HG03060 (cell line): Measurements from ENCODE around the gene ATP8B1.
"Not testable (repeated sequence)": the region's sequence is repeated elsewhere in the genome, so short reads cannot be mapped to it uniquely, and the experiment has no call there.

Source experiments
- ATAC-seq: cut with Tn5 transposase; IDR thresholded peaks from one replicate; pipeline ENCODE4 v1.9.1; 2021; ENCODE audit warnings: low read depth, moderate number of reproducible peaks; ENCODE audit not compliant: unreplicated experiment

ATP8B1 gene

GRCh38 chr18:57803103-57803969, at the start of gene ATP8B1:
ATP8B1 (minus strand) TSS chr18:57803315; CDS start chr18:57731807, 71,508 bp downstream.
- no peak for ATAC-seq

GRCh38 chr18:57850063-57850462, 46.9 kb upstream of the ATP8B1 start:
- no peak for ATAC-seq

GRCh38 chr18:57848374-57848773, 45.3 kb upstream of the ATP8B1 start:
- ATAC-seq = not testable (repeated sequence)

GRCh38 chr18:57847431-57847830, 44.3 kb upstream of the ATP8B1 start:
- ATAC-seq = not testable (repeated sequence)

GRCh38 chr18:57846258-57846657, 43.1 kb upstream of the ATP8B1 start:
- no peak for ATAC-seq

- ATAC-seq = no peak
These were observed 42.5 kb upstream of the ATP8B1 start for GRCh38 chr18:57845605-57846074.

- no peak for ATAC-seq
These were observed 41.2 kb upstream of the ATP8B1 start for GRCh38 chr18:57844319-57844718.

- ATAC-seq = no peak
These were observed 40.3 kb upstream of the ATP8B1 start for GRCh38 chr18:57843386-57843785.

- peak; percentile 37 for ATAC-seq
These were observed 38.5 kb upstream of the ATP8B1 start for GRCh38 chr18:57841568-57841967.

- no peak for ATAC-seq
These were observed 36.8 kb upstream of the ATP8B1 start for GRCh38 chr18:57839942-57840381.

- peak; percentile 88 for ATAC-seq
These were observed 34.9 kb upstream of the ATP8B1 start for GRCh38 chr18:57837917-57838548.

GRCh38 chr18:57836557-57836956, 33.4 kb upstream of the ATP8B1 start:
- no peak for ATAC-seq

- ATAC-seq = no peak
These were observed 32.8 kb upstream of the ATP8B1 start for GRCh38 chr18:57835904-57836303.

- no peak for ATAC-seq
These were observed 31.5 kb upstream of the ATP8B1 start for GRCh38 chr18:57834616-57835015.

- no peak for ATAC-seq
These were observed 30.5 kb upstream of the ATP8B1 start for GRCh38 chr18:57833441-57834101.

GRCh38 chr18:57832730-57833129, 29.6 kb upstream of the ATP8B1 start:
- no peak for ATAC-seq

GRCh38 chr18:57831597-57832377, 28.7 kb upstream of the ATP8B1 start:
- no peak for ATAC-seq

GRCh38 chr18:57827646-57828045, 24.5 kb upstream of the ATP8B1 start:
- ATAC-seq = no peak

GRCh38 chr18:57826252-57826651, 23.1 kb upstream of the ATP8B1 start:
- ATAC-seq = no peak

GRCh38 chr18:57820583-57820982, 17.5 kb upstream of the ATP8B1 start:
- ATAC-seq = not testable (repeated sequence)
